NOMO-1 (cell line): ENCODE measurements around the gene TEX22.
"Not testable (repeated sequence)": the region's sequence is repeated elsewhere in the genome, so short reads cannot be mapped to it uniquely, and the experiment has no call there.

ENCODE experiments used
- DNase-seq, 2 experiments: peaks; one replicate each; lab custom pipeline; 2025; ENCODE audit not compliant: unreplicated experiment in 2 of 2; lab: John Stamatoyannopoulos, UW

TEX22 gene

DNA sequence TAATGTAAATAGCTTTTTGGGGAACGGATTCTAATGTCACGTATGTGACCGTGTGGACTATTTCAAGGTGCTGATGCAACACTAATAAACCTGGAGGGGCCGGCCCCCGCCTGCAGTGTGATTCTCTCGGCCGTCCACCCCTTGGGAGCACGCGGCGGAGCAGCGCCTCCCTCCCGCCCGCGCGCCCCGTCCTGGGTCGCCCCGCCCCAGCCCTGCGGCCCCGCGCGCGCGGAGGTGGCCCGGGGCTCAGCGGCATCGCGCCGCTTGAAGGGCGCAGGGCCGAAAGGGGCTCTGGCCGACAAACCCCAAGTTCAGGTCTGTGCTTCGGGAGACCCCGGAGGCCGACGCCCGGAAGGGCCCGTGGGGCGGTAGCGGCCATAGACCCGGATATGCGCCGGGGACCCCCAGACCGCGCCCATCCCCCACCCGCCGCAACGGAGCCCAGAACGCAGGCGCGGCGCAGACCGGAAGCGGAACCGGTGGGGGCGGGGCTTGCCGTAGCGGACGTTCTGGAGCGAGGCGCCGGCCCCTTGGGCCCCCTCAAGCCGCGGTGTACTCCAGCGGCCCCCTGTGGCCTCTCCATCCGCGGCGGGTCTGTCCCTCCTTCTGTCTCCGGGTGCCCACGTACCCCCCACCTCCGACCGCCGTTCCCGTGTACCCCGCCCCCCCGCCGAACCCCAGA is at the start of gene TEX22:
Gene TEX22, plus strand, starts transcription at position 495 of the 682 bp plus-strand sequence. CDS start 803 bp downstream, outside the sequence.
- peak; percentile 76 to 92 for DNase-seq

GRCh38 chr14:105348945-105349699 is 49.2 kb upstream of the TEX22 start:
- no peak for DNase-seq

GRCh38 chr14:105349992-105350391 is 48.3 kb upstream of the TEX22 start:
- DNase-seq, result no peak

DNA sequence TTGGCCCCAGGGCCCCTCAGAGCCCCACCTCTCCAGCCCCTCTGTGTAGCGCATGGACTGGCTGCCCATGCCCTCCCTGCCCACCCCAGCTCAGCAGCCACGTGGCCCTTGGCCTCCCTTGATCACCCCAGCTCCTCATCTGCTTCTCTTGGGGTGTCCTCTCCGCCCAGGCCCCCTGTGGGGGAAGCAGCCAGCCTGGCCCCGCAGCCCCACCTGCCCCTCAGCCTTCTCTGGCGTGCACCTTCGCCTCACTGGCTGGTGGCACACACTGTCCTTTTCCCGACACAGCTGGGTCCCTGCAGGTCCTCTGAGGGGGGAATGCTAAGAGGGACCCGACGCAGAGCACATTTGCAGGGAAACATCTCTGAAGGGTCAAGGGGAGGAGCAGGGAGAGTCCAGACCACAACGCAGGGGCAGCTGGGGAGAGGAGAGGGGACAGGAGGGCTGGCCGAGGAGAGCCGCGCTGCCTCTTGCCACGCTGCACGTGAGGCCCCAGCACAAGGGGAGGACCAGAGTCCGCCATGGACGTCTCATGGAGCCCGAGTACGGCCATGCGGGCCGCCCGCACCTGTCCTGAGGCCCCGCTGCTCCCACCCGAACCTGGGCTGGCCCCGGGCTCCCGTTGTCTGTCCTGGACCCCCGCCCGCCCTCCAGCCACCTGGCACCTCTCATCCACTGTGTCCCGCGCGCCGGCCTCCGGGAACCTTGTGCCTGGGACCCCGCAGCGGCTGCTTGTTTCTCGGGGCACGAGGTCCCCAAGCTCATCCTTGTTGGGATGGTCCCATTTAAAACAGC is 47.7 kb upstream of the TEX22 start:
- no peak for DNase-seq

DNA sequence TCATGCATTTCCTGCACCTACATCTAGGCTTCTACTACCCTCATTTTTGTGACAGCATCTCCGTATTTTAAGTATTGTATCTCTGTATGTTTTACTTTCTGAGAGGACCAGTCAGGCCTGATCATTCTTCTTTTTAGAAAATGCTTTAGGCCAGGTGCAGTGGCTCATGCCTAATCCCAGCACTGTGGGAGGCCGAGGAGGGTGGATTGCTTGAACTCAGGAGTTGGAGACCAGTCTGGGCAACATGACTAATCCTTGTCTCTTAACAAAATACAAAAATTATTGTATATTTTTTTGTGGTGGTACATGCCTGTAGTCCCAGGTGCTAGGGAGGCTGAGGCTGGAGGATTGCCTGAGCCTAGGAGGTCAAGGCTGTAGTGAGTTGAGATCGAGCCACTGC is 46.9 kb upstream of the TEX22 start:
- DNase-seq, result no peak

GRCh38 chr14:105351920-105352851 is 46.2 kb upstream of the TEX22 start:
- peak; percentile 70 to 84 for DNase-seq

- DNase-seq, result no peak
These were observed 45.2 kb upstream of the TEX22 start for GRCh38 chr14:105353136-105353535.

DNA sequence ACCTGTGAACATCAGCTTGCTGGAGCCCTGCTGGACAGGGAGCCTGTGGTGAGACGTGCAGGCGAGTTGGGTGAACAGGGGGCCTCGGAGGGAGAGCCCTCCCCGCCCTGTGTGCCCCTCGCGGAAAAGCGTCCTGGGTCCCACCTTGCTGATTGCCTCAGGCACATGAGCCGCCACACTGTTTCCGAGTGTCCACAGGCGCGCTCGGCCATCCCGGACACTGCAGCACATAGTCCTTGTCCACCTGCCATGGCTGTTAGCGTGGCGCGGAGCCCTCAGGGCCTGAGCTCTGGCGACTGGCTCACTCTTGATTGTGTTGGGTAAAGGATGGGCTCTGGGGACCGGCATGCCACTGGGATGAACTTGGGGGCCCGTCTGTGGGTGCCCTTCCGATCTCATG is 43.8 kb upstream of the TEX22 start:
- DNase-seq, result no peak

- DNase-seq, result no peak
These were observed 43.2 kb upstream of the TEX22 start for GRCh38 chr14:105355049-105355575.

DNA sequence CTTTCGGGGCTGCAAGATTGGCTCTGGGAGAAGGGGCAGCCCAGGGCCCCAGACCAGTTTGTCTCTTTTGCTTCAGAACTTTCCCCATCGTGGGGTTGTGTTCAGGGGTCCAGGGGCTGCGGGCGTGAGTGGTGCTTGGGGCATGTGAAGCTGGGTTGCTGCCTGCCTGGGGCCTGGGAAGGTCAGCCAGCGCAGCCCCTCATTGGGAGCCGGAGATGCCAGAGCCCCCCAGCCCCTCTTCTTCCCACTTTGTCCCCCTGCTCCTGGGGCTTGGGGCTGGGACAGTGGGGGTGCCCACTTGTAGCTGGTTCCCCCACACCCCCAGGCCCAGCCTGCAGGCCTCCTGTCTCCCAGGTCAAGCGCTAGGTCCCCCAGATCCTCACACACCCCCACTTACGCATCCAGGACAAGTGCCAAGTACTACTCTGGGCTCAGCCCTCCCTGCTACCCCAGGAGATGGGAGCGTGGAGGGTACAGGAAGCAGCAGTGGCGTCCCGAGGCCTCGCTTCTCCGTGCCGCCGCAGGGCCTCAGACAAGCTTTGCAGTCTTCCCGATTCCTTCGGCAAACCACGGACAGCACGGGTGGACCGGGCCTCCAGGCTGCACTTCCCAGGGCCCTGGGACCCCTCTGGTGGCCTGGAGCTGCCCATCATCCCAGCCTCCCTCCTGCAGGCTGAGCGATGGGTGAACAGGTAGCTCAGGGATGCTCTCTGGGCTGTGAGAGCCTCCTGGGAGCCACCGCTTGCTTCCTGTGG is 42.3 kb upstream of the TEX22 start:
- no peak for DNase-seq

DNA sequence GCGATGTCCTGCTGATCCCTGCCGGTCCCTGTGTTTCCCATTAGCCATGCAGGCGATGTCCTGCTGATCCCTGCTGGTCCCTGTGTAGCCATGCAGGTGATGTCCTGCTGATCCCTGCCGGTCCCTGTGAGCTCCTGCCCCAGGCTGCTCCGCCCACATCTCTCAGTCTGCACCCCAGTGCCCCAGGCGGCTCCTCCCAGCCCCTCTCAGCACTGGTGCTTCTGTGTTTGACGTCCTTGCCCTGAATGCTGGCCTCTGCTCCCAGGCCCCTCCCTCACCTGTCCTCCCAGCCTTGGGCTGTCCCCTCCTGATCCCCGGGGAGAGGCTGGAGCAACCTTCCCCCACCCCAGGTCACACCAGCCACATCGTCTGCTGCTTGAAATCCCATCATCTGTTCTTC is 41.4 kb upstream of the TEX22 start:
- DNase-seq, result no peak

DNA sequence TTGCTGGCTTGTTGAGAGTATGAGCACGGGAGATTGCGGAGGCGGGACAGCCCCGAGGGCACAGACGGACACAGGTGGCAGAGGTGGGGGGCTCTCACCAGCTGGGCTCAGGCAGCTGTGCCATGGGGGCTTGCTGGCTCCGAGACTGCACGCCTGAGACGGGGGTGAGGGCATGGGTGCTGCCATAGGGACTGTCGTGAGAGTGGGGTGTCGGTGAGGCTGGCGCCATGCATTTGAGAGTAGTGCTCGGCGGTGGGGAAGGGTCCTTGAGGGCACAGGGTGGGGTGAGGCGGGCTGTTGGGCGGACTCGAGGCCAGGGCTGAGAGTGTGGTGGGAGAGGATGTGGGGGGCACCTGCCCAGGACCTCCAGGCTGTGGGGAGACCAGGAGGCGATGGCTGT is 40.7 kb upstream of the TEX22 start:
- no peak for DNase-seq

DNA sequence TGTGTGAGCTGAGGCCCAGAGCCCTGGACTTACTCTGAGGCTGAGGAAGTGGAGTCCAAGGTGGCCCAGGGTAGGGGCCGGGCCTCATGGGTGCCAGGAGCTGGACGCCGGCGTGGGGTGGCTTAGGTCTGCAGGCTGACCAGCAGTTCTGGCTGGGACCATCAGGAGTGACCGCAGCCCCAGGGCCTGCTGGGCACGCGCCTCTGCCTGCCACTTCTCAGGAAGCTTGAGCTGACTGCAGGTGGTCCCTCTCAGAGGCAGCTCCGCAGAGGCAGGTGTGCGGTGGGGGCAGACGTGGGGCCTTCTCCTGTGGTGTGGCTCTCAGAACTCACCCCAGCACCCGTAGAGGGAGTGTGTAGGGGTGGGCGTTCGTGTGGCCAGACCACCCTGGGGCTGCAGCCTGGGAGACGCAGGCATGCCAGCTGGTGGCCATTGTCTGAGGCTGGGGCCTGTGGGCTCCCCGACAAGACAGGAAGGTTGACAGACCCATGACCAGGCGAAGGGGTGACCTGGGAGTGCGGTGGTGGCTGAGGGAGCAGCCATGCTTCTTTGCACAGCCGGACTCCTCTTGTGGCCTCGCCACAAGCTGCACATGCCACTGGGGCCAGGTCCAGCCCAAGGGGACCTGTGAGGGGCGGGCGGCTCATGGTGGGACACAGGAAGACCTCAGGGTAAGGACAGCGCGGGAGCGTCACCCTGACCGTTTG is 40.0 kb upstream of the TEX22 start:
- no peak for DNase-seq

GRCh38 chr14:105358943-105359342 is 39.4 kb upstream of the TEX22 start:
- DNase-seq, result no peak

GRCh38 chr14:105361412-105361811 is 36.9 kb upstream of the TEX22 start:
- DNase-seq, result not testable (repeated sequence)

GRCh38 chr14:105363847-105364708 is 34.3 kb upstream of the TEX22 start:
- peak in 1 of 2 experiments; percentile 10 for DNase-seq

DNA sequence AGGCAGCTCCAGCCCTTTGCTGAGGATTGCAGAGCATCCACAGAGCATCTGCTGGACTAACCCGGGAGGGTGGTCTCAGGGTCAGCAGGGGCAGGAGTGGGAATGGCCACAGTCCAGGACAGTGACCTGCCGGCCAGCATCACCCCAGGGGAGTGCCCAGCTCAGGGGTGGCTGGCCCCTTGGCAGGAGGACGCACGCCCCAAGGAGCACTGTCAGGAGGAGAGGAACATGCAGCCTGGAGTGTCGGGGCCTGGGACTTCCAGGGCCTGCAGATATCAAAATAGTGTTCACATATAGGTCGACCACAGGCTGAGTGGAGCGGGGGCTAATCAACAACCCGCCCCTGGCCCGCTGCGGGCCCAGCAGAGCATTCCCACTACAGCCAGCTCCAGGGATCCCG is 33.2 kb upstream of the TEX22 start:
- DNase-seq, result no peak

DNA sequence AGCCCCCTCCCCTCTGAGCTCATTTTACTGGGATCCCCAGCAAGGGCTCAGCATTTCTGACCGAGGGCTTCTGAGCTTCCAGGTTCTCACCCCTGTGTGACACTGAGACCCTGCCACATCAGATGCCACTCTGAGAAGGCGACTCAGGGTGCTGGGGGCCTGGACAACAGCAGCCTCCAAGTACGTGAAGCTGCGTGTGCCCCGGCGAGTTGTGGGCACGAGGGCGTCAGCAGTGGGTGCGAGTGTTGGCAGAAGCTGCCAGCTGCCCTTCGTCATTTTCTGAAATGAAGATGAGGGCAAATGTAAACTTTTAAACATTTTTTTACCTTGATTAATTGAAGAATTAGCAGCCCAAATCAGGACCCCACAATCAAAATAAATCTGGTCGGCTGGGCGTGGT is 32.7 kb upstream of the TEX22 start:
- no peak for DNase-seq
